NT2/D1 (cell line): Measurements from ENCODE around the gene RRM2.

Experiments
- SUZ12 ChIP-seq: IDR thresholded peaks from 2 replicates; pipeline ENCODE4 v1.6.1; 2011; ENCODE audit not compliant: insufficient read length, insufficient read depth; ENCODE audit errors: extremely low read depth
- YY1 ChIP-seq: IDR thresholded peaks from 2 replicates; pipeline ENCODE4 v1.6.1; 2011; ENCODE audit not compliant: insufficient read length, insufficient read depth

GRCh38 chr2:10169581-10169980 is 47.0 kb downstream of the RRM2 start:
- no peak for TF ChIP-seq YY1
- no peak for TF ChIP-seq SUZ12
